ENCODE results near the gene PHF13.

DNA sequence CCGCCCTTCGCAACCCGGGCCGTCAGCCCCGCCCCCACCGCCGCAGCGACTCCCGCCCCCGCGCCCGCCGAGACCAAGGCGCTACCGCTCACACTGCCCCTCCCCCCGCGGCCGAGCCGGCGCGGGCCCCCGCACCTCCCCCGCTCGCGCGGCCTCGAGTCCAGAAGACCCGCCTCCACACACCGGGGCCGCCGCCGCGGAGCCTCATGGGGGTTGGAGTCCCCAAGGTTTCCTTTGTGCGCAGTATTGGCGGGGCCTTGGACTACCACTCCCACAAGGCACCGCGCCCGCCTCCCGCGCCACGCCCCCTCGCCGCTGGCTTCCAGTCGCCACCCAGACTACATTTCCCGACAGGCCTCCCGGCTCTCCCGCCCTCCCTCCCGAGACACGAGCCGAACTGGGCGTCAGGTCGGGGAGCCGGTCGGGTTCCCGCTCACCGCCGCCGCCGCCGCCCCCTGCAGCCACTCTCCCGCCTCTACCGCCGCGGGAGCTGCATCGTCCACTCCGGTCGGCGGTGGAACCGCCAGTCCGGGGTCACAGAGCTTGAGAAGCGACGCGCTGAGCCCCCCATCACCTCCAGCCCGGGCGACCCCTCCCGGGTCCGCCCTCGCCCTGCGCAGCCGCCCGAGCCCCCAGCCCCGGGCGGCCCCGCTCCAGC lies at the start of gene PHF13:
- TF ChIP-seq, protein P1, sequence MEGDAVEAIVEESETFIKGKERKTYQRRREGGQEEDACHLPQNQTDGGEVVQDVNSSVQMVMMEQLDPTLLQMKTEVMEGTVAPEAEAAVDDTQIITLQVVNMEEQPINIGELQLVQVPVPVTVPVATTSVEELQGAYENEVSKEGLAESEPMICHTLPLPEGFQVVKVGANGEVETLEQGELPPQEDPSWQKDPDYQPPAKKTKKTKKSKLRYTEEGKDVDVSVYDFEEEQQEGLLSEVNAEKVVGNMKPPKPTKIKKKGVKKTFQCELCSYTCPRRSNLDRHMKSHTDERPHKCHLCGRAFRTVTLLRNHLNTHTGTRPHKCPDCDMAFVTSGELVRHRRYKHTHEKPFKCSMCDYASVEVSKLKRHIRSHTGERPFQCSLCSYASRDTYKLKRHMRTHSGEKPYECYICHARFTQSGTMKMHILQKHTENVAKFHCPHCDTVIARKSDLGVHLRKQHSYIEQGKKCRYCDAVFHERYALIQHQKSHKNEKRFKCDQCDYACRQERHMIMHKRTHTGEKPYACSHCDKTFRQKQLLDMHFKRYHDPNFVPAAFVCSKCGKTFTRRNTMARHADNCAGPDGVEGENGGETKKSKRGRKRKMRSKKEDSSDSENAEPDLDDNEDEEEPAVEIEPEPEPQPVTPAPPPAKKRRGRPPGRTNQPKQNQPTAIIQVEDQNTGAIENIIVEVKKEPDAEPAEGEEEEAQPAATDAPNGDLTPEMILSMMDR (IDR thresholded peaks at IDR 0.05) = no peak
- peak in 2 of 4 donors; percentile 44 to 74 for TF ChIP-seq POLR2A (IDR thresholded peaks at IDR 0.05)
